Karpas-422 (cell line): Measurements from ENCODE around the gene MIR17HG. TPM values are rescaled to one million over a fixed set of nuclear protein-coding genes. Genes with fewer than 3 reads are reported as not detected.

Experiments used
- DNase-seq: peaks from one replicate; pipeline ENCODE4 v3.0.0-alpha.2; 2015
- H2AFZ ChIP-seq: fragments of 200-600 bp; sonication (generic); 2 replicates; pipeline ENCODE4 v1.6.1; 2014; ENCODE audit warnings: antibody characterized with exemption, low read length, mixed read lengths
- H3K27ac ChIP-seq: fragments of 200-600 bp; sonication (generic); 2 replicates; pipeline ENCODE4 v1.5.1; 2014; ENCODE audit warnings: mild to moderate bottlenecking, low read length, moderate library complexity
- H3K27me3 ChIP-seq: fragments of 200-600 bp; sonication (generic); 2 replicates; pipeline ENCODE4 v1.6.1; 2014; ENCODE audit warnings: low read length, mixed read lengths
- H3K36me3 ChIP-seq: fragments of 200-600 bp; sonication (generic); 2 replicates; pipeline ENCODE4 v1.6.1; 2014; ENCODE audit warnings: low read length, mixed read lengths; ENCODE audit not compliant: insufficient read depth
- H3K4me1 ChIP-seq: fragments of 200-600 bp; sonication (generic); 2 replicates; pipeline ENCODE4 v1.6.1; 2014; ENCODE audit warnings: mild to moderate bottlenecking, low read length, mixed read lengths
- H3K4me2 ChIP-seq: fragments of 200-600 bp; sonication (generic); 2 replicates; pipeline ENCODE4 v1.6.1; 2014; ENCODE audit warnings: low read length, low read depth, mild to moderate bottlenecking; ENCODE audit not compliant: poor library complexity, severe bottlenecking
- H3K4me3 ChIP-seq: fragments of 200-600 bp; sonication (generic); 2 replicates; pipeline ENCODE4 v1.5.1; 2014; ENCODE audit warnings: mild to moderate bottlenecking, antibody characterized with exemption, low read length, mixed read lengths
- H3K79me2 ChIP-seq: fragments of 200-600 bp; sonication (generic); 2 replicates; pipeline ENCODE4 v1.6.1; 2014; ENCODE audit warnings: mild to moderate bottlenecking, low read length, mixed read lengths
- H3K9ac ChIP-seq: fragments of 200-600 bp; sonication (generic); 2 replicates; pipeline ENCODE4 v1.6.0; 2014; ENCODE audit warnings: low read length
- H3K9me2 ChIP-seq: fragments of 200-600 bp; sonication (generic), shearing (Covaris generic); replicated peaks from 2 replicates; pipeline ENCODE4 v1.6.0; 2014; ENCODE audit warnings: mild to moderate bottlenecking, low read length, moderate library complexity; ENCODE audit not compliant: insufficient read depth
- H3K9me3 ChIP-seq: fragments of 300-700, 200-600 bp; sonication (generic); 2 replicates; pipeline ENCODE4 v1.6.1; 2014; ENCODE audit warnings: low read length, mixed read lengths
- H4K20me1 ChIP-seq: fragments of 200-600 bp; sonication (generic); 2 replicates; pipeline ENCODE4 v1.6.1; 2014; ENCODE audit warnings: mild to moderate bottlenecking, antibody characterized with exemption, low read length, low read depth; ENCODE audit not compliant: insufficient read depth
- total RNA-seq: library from RNA; depleted of rRNA; stranded (reverse); fragments of >200 nt; shearing (Covaris generic); gene quantifications from 2 replicates; pipeline ENCODE4 v1.2.3, GENCODE V29; 2014; ENCODE audit warnings: low replicate concordance

Gene MIR17HG
- total RNA-seq, 1 experiment from 2014 or later, result 23.4 TPM

DNA sequence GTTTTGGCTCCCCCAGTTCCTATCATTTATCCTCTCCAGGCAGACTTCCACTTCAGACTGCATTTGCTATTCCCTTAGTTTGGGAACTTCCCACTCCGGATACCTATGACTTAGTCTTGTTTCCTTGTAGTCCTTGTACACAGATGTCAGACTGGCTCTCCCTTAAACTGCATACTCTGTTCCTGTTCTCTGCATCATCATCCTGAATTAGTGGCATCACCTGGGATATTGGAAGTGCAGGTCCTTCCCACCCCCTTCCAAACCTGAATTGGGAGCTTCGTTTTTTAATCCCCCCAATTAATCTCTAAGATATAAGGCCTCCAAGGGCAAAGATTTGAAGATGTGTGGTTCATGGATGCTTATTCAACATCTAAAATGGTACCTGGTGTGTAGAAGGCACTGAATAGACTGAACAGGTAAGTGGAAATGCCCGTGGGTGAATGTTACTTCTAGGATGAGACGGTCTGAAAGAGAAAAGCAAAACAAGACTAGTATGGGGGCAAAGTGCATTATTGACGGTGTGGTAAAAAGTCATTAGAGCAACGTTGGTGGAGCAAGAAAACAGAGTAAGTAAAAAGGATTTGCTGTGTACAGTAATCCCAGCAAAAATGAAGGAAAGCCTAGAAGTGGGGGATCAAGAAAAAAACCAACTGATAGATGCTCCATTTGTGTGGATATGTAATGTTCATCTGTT is 9.6 kb downstream of the MIR17HG start:
- H4K20me1 ChIP-seq, result peaks cover 42% of the 10 kb centered on the region
- peaks cover 47% of the 10 kb centered on the region for H3K4me1 ChIP-seq

DNA sequence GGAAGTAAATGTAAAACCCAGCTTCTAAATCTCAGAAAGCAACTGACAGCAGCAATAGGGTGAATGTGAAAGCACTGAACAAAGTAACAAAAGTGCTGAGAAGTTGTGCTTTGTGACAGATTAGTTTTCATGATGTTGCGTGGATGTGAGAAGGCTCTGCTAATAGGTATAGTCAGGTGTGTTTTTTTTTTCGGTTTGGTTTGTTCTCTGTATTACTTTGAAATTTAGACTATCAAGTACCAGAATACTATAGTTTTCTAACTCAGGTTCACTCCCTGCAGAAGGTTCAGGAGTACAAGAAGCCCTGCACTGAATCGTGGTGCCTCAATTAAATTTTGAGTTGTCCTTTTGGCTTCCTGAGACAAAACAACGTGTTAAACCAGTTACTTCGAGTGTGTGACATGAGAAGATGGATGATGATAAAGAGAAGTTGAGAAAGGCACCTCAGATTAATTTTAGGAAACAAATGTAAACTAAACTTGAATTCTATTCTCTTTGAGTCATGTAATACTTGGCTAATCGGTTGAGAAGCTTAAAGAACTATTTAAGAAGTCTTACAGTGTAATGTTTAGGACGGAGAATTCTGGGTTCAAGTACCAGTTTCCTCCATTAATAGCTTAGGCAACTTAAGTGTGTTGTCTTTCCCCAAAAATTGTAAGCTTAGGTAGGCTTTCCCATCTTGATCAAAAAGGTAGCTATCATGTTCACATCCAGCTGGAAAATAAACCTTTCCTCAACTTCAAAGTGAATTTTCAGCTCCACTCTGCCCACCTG is 10.3 kb downstream of the MIR17HG start:
- no peaks in the 10 kb centered on the region for H3K27me3 ChIP-seq
- no peak overlapping the region for H3K9ac ChIP-seq
- DNase-seq, result peak; percentile 48
- H4K20me1 ChIP-seq, result peaks cover 35% of the 10 kb centered on the region
- peak overlapping the region; percentile 54 for H3K27ac ChIP-seq
- H3K36me3 ChIP-seq, result peaks cover 79% of the 10 kb centered on the region
- no peak overlapping the region for H3K4me2 ChIP-seq
- H3K4me3 ChIP-seq, result no peak overlapping the region
- no peaks in the 10 kb centered on the region for H3K9me2 ChIP-seq
- peaks cover 45% of the 10 kb centered on the region for H3K4me1 ChIP-seq
- H3K9me3 ChIP-seq, result no peaks in the 10 kb centered on the region
- H2AFZ ChIP-seq, result no peak overlapping the region
- H3K79me2 ChIP-seq, result no peaks in the 10 kb centered on the region

More for the DNA sequence above, 9.6 kb downstream of the MIR17HG start:
- no peaks in the 10 kb centered on the region for H3K9me3 ChIP-seq
- H3K9me2 ChIP-seq, result no peaks in the 10 kb centered on the region
- peak overlapping the region; percentile 54; the same call in 1 of the 2 replicates for H3K27ac ChIP-seq
- H3K9ac ChIP-seq, result no peak overlapping the region
- H3K27me3 ChIP-seq, result no peaks in the 10 kb centered on the region
- no peak overlapping the region for H3K4me3 ChIP-seq
- peak; percentile 46 for DNase-seq
- H3K79me2 ChIP-seq, result peaks cover 2% of the 10 kb centered on the region
- no peak overlapping the region for H3K4me2 ChIP-seq
- peaks cover 84% of the 10 kb centered on the region for H3K36me3 ChIP-seq
- no peak overlapping the region for H2AFZ ChIP-seq

DNA sequence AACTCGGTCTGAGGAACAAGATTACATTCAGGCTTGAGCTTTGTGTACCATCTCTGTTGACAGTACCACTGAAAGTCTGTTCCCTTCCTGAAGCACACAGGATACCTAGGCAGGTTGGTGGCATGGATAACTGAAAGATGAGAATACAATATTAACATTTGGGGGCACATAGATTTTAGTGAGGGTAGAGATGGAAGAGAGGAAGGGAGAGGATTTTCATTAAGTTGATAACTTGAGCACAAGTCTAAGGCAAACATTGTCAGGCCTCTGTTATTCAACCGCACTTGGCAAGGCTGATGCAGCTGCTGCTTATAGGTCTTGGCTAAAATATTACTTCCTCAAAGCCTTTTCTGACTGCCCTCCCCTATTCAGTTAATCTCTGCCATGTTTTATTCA is 10.9 kb downstream of the MIR17HG start:
- H3K4me2 ChIP-seq, result no peak overlapping the region
- H3K9me3 ChIP-seq, result no peaks in the 10 kb centered on the region
- H2AFZ ChIP-seq, result no peak overlapping the region
- peak overlapping the region; percentile 54 for H3K27ac ChIP-seq
- no peaks in the 10 kb centered on the region for H3K79me2 ChIP-seq
- peaks cover 73% of the 10 kb centered on the region for H3K36me3 ChIP-seq
- peak; percentile 71 for DNase-seq
- H3K4me3 ChIP-seq, result no peak overlapping the region
- H3K27me3 ChIP-seq, result no peaks in the 10 kb centered on the region
- peaks cover 41% of the 10 kb centered on the region for H3K4me1 ChIP-seq
- H4K20me1 ChIP-seq, result peaks cover 31% of the 10 kb centered on the region
- no peaks in the 10 kb centered on the region for H3K9me2 ChIP-seq
- no peak overlapping the region for H3K9ac ChIP-seq

DNA sequence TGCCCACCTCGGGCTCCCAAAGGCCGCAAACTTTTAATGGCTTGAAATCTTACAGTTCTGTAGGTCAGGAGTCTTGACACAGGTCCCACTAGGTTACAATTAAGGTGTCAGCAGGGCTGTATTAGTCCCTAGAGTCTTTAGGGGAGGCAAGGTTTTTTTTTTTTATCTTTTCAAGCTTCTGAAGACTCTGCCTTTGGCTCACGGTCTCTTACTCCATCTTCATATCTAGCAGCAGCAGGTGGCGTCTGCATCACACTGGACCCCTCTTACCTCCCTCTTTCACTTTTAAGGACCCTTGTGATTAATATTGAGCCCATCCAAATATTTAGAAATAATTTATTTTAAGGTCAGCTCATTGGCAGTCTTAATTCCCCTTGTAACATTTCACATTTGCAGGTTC is 11.6 kb downstream of the MIR17HG start:
- Histone ChIP-seq H3K27me3 (no peaks in the 10 kb centered on the region), H3K27ac (peak overlapping the region; percentile 54), H4K20me1 (peaks cover 24% of the 10 kb centered on the region), H3K4me1 (peaks cover 35% of the 10 kb centered on the region), H3K4me3 (no peak overlapping the region), H2AFZ (no peak overlapping the region), H3K9me2 (no peaks in the 10 kb centered on the region), H3K36me3 (peaks cover 66% of the 10 kb centered on the region), H3K79me2 (no peaks in the 10 kb centered on the region), H3K9me3 (no peaks in the 10 kb centered on the region), H3K9ac (no peak overlapping the region), H3K4me2 (no peak overlapping the region)
- DNase-seq, result peak; percentile 56

DNA sequence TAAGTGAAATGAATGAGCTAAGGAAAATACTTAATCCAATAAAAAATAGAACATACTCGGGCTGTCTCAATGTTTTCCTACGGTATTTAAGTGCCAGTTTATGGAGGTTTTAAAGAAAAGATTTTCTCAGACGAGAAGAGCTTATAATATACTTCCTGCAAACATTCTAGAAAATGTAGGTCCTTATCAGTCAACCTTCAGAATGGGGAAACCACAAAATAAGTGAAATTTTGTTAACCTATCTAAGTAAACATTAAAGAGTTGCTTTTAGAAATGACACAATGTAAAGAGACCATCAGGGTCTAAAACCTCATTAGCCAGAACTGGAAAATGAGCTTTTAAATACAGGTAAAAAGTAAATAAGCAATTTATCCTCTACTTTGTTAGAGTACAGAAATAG is 12.1 kb downstream of the MIR17HG start:
- H3K4me3 ChIP-seq, result no peak overlapping the region
- H3K9ac ChIP-seq, result no peak overlapping the region
- H4K20me1 ChIP-seq, result peaks cover 20% of the 10 kb centered on the region
- no peak overlapping the region for H3K27ac ChIP-seq
- no peaks in the 10 kb centered on the region for H3K9me2 ChIP-seq
- H3K36me3 ChIP-seq, result peaks cover 61% of the 10 kb centered on the region
- H3K79me2 ChIP-seq, result no peaks in the 10 kb centered on the region
- DNase-seq, result peak; percentile 46
- H2AFZ ChIP-seq, result no peak overlapping the region
- no peaks in the 10 kb centered on the region for H3K27me3 ChIP-seq
- peaks cover 34% of the 10 kb centered on the region for H3K4me1 ChIP-seq
- H3K4me2 ChIP-seq, result no peak overlapping the region
- no peaks in the 10 kb centered on the region for H3K9me3 ChIP-seq

DNA sequence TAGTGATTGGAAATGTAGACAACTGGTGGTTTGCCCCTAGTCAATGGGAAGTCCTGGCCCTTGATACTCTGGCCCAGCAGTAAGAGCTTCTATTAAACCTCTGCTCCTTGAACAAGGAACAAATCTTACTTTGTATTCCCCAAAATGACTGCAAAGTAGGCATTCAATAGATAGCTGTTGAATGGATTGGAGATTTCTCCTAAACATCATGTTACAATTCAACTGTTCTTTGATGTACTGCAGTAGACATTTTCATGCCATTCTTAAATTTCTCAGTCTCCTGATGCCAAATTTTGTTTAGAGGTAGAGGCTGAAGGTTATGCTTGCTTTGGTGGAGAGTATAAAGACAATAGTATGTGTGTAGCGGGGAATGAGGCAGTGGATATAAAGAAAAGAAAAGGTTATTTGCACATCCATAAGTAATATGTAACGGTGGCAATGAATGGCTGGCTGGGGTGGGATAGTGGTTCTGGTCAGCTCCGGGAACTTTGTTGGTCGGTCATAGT is 12.8 kb downstream of the MIR17HG start:
- peaks cover 18% of the 10 kb centered on the region for H4K20me1 ChIP-seq
- no peaks in the 10 kb centered on the region for H3K9me3 ChIP-seq

DNA sequence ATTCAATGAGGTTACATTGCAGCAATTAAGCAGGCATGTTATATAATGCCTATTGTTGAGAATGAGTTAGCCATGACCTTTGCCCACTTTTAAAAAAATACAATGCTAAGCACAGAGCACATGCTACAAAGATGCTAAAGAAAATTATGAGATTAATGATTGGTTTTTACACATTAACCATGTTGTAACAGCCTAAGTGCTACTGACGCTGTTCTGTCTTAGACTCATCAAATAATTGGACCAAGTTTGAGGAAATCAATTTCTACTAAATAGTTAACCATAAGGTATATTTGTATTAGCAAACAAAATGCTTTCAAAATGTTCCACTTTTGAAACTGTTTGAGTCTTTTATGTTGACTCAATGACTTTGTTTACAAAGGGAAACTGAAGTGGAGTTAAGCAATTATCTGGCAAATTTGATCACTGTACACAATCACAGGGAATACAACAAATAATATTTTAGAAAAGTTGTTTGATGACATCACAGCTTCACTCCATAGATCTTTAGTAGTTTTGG is 14.3 kb downstream of the MIR17HG start:
- Histone ChIP-seq H3K27ac (no peak overlapping the region), H3K4me1 (peaks cover 14% of the 10 kb centered on the region), H3K9me2 (no peaks in the 10 kb centered on the region), H3K9me3 (no peaks in the 10 kb centered on the region), H3K4me2 (no peak overlapping the region), H3K27me3 (no peaks in the 10 kb centered on the region), H3K9ac (no peak overlapping the region), H3K4me3 (no peak overlapping the region), H2AFZ (no peak overlapping the region), H3K36me3 (peaks cover 39% of the 10 kb centered on the region), H3K79me2 (no peaks in the 10 kb centered on the region), H4K20me1 (peaks cover 3% of the 10 kb centered on the region)
- DNase-seq, result no peak

More for the DNA sequence above, 12.8 kb downstream of the MIR17HG start:
- H3K4me1 ChIP-seq, result peaks cover 28% of the 10 kb centered on the region
- H2AFZ ChIP-seq, result no peak overlapping the region
- no peaks in the 10 kb centered on the region for H3K9me2 ChIP-seq
- H3K79me2 ChIP-seq, result no peaks in the 10 kb centered on the region
- H3K4me2 ChIP-seq, result no peak overlapping the region
- H3K9ac ChIP-seq, result no peak overlapping the region
- H3K27me3 ChIP-seq, result no peaks in the 10 kb centered on the region
- peaks cover 54% of the 10 kb centered on the region for H3K36me3 ChIP-seq
- peak; percentile 56 for DNase-seq
- H3K27ac ChIP-seq, result no peak overlapping the region
- no peak overlapping the region for H3K4me3 ChIP-seq

DNA sequence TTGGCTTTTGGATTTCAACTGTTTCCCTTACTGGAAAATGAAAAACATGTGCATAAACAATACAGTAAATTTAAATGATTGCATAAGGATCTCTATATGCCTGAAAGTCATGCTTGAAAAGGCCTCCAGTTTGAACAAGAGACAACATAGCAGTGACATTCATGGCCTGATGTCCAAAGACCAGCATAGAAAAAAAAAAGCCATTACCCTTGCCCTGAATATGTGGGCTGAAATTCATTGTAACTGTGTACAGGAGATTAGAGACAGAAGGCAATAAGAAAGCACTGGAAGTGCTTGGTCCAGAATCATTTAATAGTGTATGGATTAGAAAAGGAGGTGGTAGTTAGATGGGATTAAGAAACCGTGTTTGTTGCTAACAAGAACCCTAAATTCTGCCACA is 15.4 kb downstream of the MIR17HG start:
- no peak overlapping the region for H3K4me2 ChIP-seq

More for the DNA sequence above, 15.4 kb downstream of the MIR17HG start:
- Histone ChIP-seq H3K4me3 (no peak overlapping the region), H3K27me3 (no peaks in the 10 kb centered on the region), H3K79me2 (no peaks in the 10 kb centered on the region), H3K36me3 (peaks cover 28% of the 10 kb centered on the region; the same call in 1 of the 2 replicates), H3K9ac (no peak overlapping the region), H3K4me1 (peaks cover 5% of the 10 kb centered on the region), H2AFZ (no peak overlapping the region), H4K20me1 (no peaks in the 10 kb centered on the region; the same call in 1 of the 2 replicates), H3K27ac (no peak overlapping the region), H3K9me2 (no peaks in the 10 kb centered on the region), H3K9me3 (no peaks in the 10 kb centered on the region)
- no peak for DNase-seq
